H1 (cell line): ENCODE measurements around the gene KLHL5. TPM values are rescaled to one million over a fixed set of nuclear protein-coding genes. Genes with fewer than 3 reads are reported as not detected.

Experiments used
- CTCF ChIA-PET: fragments of 300-600 bp; sonication (Branson Sonifier 250); formaldehyde crosslinking; loops from one replicate; lab custom pipeline; 2021; ENCODE audit not compliant: partially characterized antibody; lab: Charles Lee
- POLR2A ChIA-PET: fragments of 300-600 bp; sonication (Branson Sonifier 250); formaldehyde crosslinking; loops from one replicate; lab custom pipeline; 2021; ENCODE audit warnings: inconsistent platforms; ENCODE audit not compliant: partially characterized antibody; lab: Charles Lee
- DNase-seq, 2 experiments: peaks; one replicate each; pipeline versions ENCODE4 v3.0.0 to v3.0.0-alpha.2; 2010 to 2022; ENCODE audit warnings: low spot score in 2 of 2, low read depth in 1 of 2, mixed read lengths in 1 of 2
- FAIRE-seq: peaks from 2 replicates; lab custom pipeline; 2011; peaks lifted over from hg19 to GRCh38; lab: Jason Lieb, UNC
- H2AFZ ChIP-seq: 2 replicates; pipeline ENCODE4 v1.8.1; 2012; ENCODE audit warnings: low read length, inconsistent platforms
- H2AK5ac ChIP-seq: 2 replicates; pipeline ENCODE4 v1.6.1; 2013; ENCODE audit warnings: low read depth, low read length
- H2BK120ac ChIP-seq: replicated peaks from 2 replicates; pipeline ENCODE3; 2013; ENCODE audit warnings: low read depth, low read length, inconsistent platforms
- H2BK12ac ChIP-seq: 2 replicates; pipeline ENCODE4 v1.6.1; 2013; ENCODE audit warnings: low read depth, low read length
- H2BK15ac ChIP-seq: 2 replicates; pipeline ENCODE4 v1.6.1; 2013; ENCODE audit warnings: low read length
- H2BK20ac ChIP-seq: 2 replicates; pipeline ENCODE4 v1.6.1; 2013; ENCODE audit warnings: low read length
- H2BK5ac ChIP-seq: 2 replicates; pipeline ENCODE4 v1.6.1; 2013; ENCODE audit warnings: low read depth, low read length
- H3K14ac ChIP-seq: 2 replicates; pipeline ENCODE4 v1.6.1; 2013; ENCODE audit warnings: inconsistent platforms; ENCODE audit not compliant: insufficient read length
- H3K18ac ChIP-seq: 2 replicates; pipeline ENCODE4 v1.6.1; 2013; ENCODE audit warnings: low read length; ENCODE audit errors: extremely low read depth
- H3K23ac ChIP-seq: 2 replicates; pipeline ENCODE4 v1.6.1; 2013; ENCODE audit warnings: inconsistent platforms; ENCODE audit not compliant: insufficient read length
- H3K23me2 ChIP-seq: 2 replicates; pipeline ENCODE4 v1.6.1; 2013; ENCODE audit warnings: low read depth, low read length
- H3K27ac ChIP-seq: 2 replicates; pipeline ENCODE4 v1.6.1; 2011; ENCODE audit warnings: low read depth, low read length, inconsistent platforms
- H3K27me3 ChIP-seq, 4 experiments: replicated peaks in 1 of 4; 1 replicate in 1 of 4; 2 replicates in 3 of 4; pipeline versions ENCODE4 v1.6.1 to v1.8.1; 2011 to 2013; ENCODE audit warnings: low read length in 3 of 4, mild to moderate bottlenecking in 3 of 4, inconsistent platforms in 2 of 4, mixed read lengths in 2 of 4, moderate library complexity in 1 of 4; ENCODE audit not compliant: control insufficient read depth in 3 of 4, insufficient read depth in 3 of 4; ENCODE audit errors: extremely low read depth in 1 of 4
- H3K36me3 ChIP-seq, 4 experiments: 2 replicates each; pipeline versions ENCODE4 v1.6.1 to v1.8.1; 2011 to 2013; ENCODE audit warnings: mild to moderate bottlenecking in 4 of 4, low read length in 3 of 4, moderate library complexity in 2 of 4, control low read depth in 1 of 4, inconsistent platforms in 1 of 4; ENCODE audit not compliant: insufficient read depth in 4 of 4, control insufficient read depth in 2 of 4
- H3K4ac ChIP-seq: replicated peaks from 2 replicates; pipeline ENCODE3; 2013; ENCODE audit warnings: low read length, low read depth, mixed read lengths, inconsistent platforms; ENCODE audit not compliant: insufficient read length
- H3K4me1 ChIP-seq, 4 experiments: replicated peaks in 1 of 4; 1 replicate in 1 of 4; 2 replicates in 3 of 4; pipeline versions ENCODE4 v1.6.1 to v1.8.1; 2011 to 2013; ENCODE audit warnings: low read length in 3 of 4, inconsistent platforms in 2 of 4, mixed read lengths in 1 of 4; ENCODE audit not compliant: insufficient read depth in 4 of 4, control insufficient read depth in 3 of 4
- H3K4me2 ChIP-seq, 2 experiments: 2 replicates each; pipeline versions ENCODE4 v1.6.1 to v1.8.1; 2011 to 2013; ENCODE audit warnings: low read depth in 2 of 2, low read length in 2 of 2, control low read depth in 1 of 2, inconsistent platforms in 1 of 2, mild to moderate bottlenecking in 1 of 2; ENCODE audit not compliant: insufficient read depth in 1 of 2
- H3K4me3 ChIP-seq, 4 experiments: fragments of 200-600, 300-600 bp in 1 of 4; sonication (generic), shearing (Covaris generic), sonication (Bioruptor Twin) in 1 of 4; 2 replicates each; pipeline versions ENCODE4 v1.5.1 to v1.8.1; 2011 to 2016; ENCODE audit warnings: low read length in 4 of 4, low read depth in 3 of 4, control low read depth in 2 of 4, inconsistent platforms in 2 of 4, mild to moderate bottlenecking in 2 of 4, mixed read lengths in 1 of 4, moderate library complexity in 1 of 4; ENCODE audit not compliant: insufficient read depth in 2 of 4; ENCODE audit errors: extremely low read depth in 1 of 4
- H3K56ac ChIP-seq: replicated peaks from 2 replicates; pipeline ENCODE3; 2013; ENCODE audit warnings: low read depth, mild to moderate bottlenecking, mixed read lengths, low read length, inconsistent platforms; ENCODE audit not compliant: insufficient read length
- H3K79me1 ChIP-seq: 2 replicates; pipeline ENCODE4 v1.6.1; 2013; ENCODE audit warnings: low read depth, low read length, control low read depth
- H3K79me2 ChIP-seq, 2 experiments: 2 replicates each; pipeline versions ENCODE4 v1.6.1 to v1.8.1; 2012 to 2013; ENCODE audit warnings: low read length in 2 of 2, mild to moderate bottlenecking in 2 of 2, inconsistent platforms in 1 of 2; ENCODE audit not compliant: insufficient read depth in 2 of 2, control insufficient read depth in 1 of 2
- H3K9ac ChIP-seq, 4 experiments: replicated peaks in 1 of 4; 1 replicate in 1 of 4; 2 replicates in 3 of 4; pipeline versions ENCODE4 v1.6.1 to v1.8.1; 2011 to 2013; ENCODE audit warnings: low read depth in 3 of 4, low read length in 3 of 4, control low read depth in 2 of 4, mild to moderate bottlenecking in 2 of 4, moderate library complexity in 2 of 4, inconsistent platforms in 1 of 4; ENCODE audit errors: extremely low read depth in 1 of 4
- H3K9me3 ChIP-seq, 2 experiments: 2 replicates each; pipeline versions ENCODE4 v1.6.1 to v1.8.1; 2012 to 2013; ENCODE audit warnings: mild to moderate bottlenecking in 2 of 2, moderate library complexity in 2 of 2, control low read depth in 1 of 2, inconsistent platforms in 1 of 2, low read depth in 1 of 2, low read length in 1 of 2, mixed read lengths in 1 of 2; ENCODE audit not compliant: insufficient read depth in 2 of 2
- H4K20me1 ChIP-seq, 2 experiments: replicated peaks in 1 of 2; 2 replicates each; pipeline versions ENCODE3 to v1.8.1; 2011 to 2013; ENCODE audit warnings: inconsistent platforms in 2 of 2, low read length in 2 of 2, mild to moderate bottlenecking in 1 of 2; ENCODE audit not compliant: insufficient read depth in 2 of 2, control insufficient read depth in 1 of 2
- H4K5ac ChIP-seq: 2 replicates; pipeline ENCODE4 v1.6.1; 2013; ENCODE audit warnings: low read length, low read depth, mixed read lengths, inconsistent platforms; ENCODE audit not compliant: insufficient read length
- H4K8ac ChIP-seq: 2 replicates; pipeline ENCODE4 v1.8.0; 2013; ENCODE audit warnings: mild to moderate bottlenecking, moderate library complexity, low read length, inconsistent platforms; ENCODE audit not compliant: insufficient read depth; ENCODE audit errors: extremely low read depth
- H4K91ac ChIP-seq: replicated peaks from 2 replicates; pipeline ENCODE3; 2013; ENCODE audit warnings: low read length, mixed read lengths, inconsistent platforms; ENCODE audit not compliant: insufficient read length
- GABPA ChIP-seq: IDR thresholded peaks from 2 replicates; pipeline ENCODE4 v1.6.1; 2011; ENCODE audit warnings: mild to moderate bottlenecking, low read length, moderate library complexity, borderline replicate concordance; ENCODE audit not compliant: insufficient read depth
- POLR2A ChIP-seq, 2 experiments: IDR thresholded peaks; 1 replicate in 1 of 2; 2 replicates in 1 of 2; pipeline ENCODE4 v1.6.1; 2011; ENCODE audit warnings: low read depth in 2 of 2, low read length in 2 of 2, mild to moderate bottlenecking in 2 of 2; ENCODE audit errors: control extremely low read depth in 1 of 2
- TAF1 ChIP-seq: IDR thresholded peaks from 2 replicates; pipeline ENCODE4 v1.6.1; 2011; ENCODE audit warnings: mild to moderate bottlenecking, low read depth, low read length
- WGBS, 2 experiments: shearing (Covaris generic) in 1 of 2; methylation state at CpG; one replicate each; pipeline versions ENCODE4 v1.1.6 to v1.1.7; 2013 to 2015; ENCODE audit warnings: low lambda C conversion rate in 2 of 2, mixed read lengths in 2 of 2, inconsistent platforms in 1 of 2, low coverage in 1 of 2, missing lambda C conversion rate in 1 of 2; ENCODE audit not compliant: insufficient replicate concordance in 2 of 2, insufficient coverage in 1 of 2, insufficient read length in 1 of 2; ENCODE audit errors: extremely low coverage in 1 of 2, missing lambda C conversion rate in 1 of 2; 5-methylcytosine and 5-hydroxymethylcytosine counted together
- polyA plus RNA-seq, 7 experiments: library from polyadenylated mRNA; depleted of rRNA in 3 of 7; stranded (reverse) in 5 of 7; unstranded in 2 of 7; fragments of >200 nt in 5 of 7; fragments of 200-250 nt in 2 of 7; gene quantifications; 1 replicate in 5 of 7; 2 replicates in 1 of 7; 4 replicates in 1 of 7; pipeline versions ENCODE4 v1.2.1 to v1.2.3, GENCODE V29; 2011 to 2013; ENCODE audit warnings: missing spikeins in 2 of 7, mixed read lengths in 2 of 7
- total RNA-seq: library from RNA; stranded (reverse); fragmentation: NEBNext Ultra II Directional; extraction: Animal tissue kit (Norgen Biotek cat#: 25700); gene quantifications from 2 replicates; pipeline ENCODE4 v1.2.1, GENCODE V29; 2021

Gene KLHL5
- total and polyA plus RNA-seq, 2 of the 8 experiments (the other 6 are each of a cell fraction or from before 2014, with no cell fraction given), result 13.0 to 23.6 TPM

- WGBS, 2 experiments, result 87% methylated on average over 4 of the region's 4 CpGs; no CpG with 5 or more reads in 1 of the 2 experiments
- no peak overlapping the region for H3K14ac ChIP-seq
- no peak overlapping the region for H2BK5ac ChIP-seq
- H3K9ac ChIP-seq, result no peak overlapping the region
- no peaks in the 10 kb centered on the region for H3K79me1 ChIP-seq
- H3K18ac ChIP-seq, result no peak overlapping the region
- no peak overlapping the region for H4K8ac ChIP-seq
- ChIA-PET POLR2A (interaction anchor here (0.7 kb wide), 1 partner anchor 81 kb away, joined by 3 read pairs; no protein-coding TSS in a partner anchor), CTCF (interaction anchor here (0.7 kb wide), 1 partner anchor 98 kb away, joined by 3 read pairs; no protein-coding TSS in a partner anchor)
- H2BK12ac ChIP-seq, result no peak overlapping the region
- H3K4me2 ChIP-seq, result no peak overlapping the region
- no peak overlapping the region for H4K5ac ChIP-seq
- no peaks in the 10 kb centered on the region for H3K79me2 ChIP-seq
- DNase-seq, result no peak
- no peak overlapping the region for H3K4ac ChIP-seq
- H3K56ac ChIP-seq, result no peak overlapping the region
- no peaks in the 10 kb centered on the region for H3K27me3 ChIP-seq
- no peak overlapping the region for H3K27ac ChIP-seq
- FAIRE-seq, result no peak
- H4K91ac ChIP-seq, result no peak overlapping the region
- H3K36me3 ChIP-seq, result no peaks in the 10 kb centered on the region
- no peak overlapping the region for H2AK5ac ChIP-seq
- no peak overlapping the region for H3K4me3 ChIP-seq
- peak overlapping the region; percentile 78; the same call in 1 of the 2 replicates for H2AFZ ChIP-seq
- no peak overlapping the region for H2BK15ac ChIP-seq
- H4K20me1 ChIP-seq, result no peaks in the 10 kb centered on the region
- H3K23ac ChIP-seq, result no peak overlapping the region
- H3K4me1 ChIP-seq, result peaks cover 0 to 1% (median 0%) of the 10 kb centered on the region in 4 experiments; a peak in 2 of 7 replicates
- no peaks in the 10 kb centered on the region for H3K23me2 ChIP-seq
- H2BK20ac ChIP-seq, result no peak overlapping the region
- 0 out of 2 replicates have a peak, but pooled peaks have one; percentile 14 for TF ChIP-seq TAF1
- TF ChIP-seq GABPA, result no peak
- no peak for TF ChIP-seq POLR2A (IDR thresholded peaks at IDR 0.05; ENCODE audit: control extremely low read depth in 1 of 2, low read depth in 2 of 2, low read length in 2 of 2)
- H2BK120ac ChIP-seq, result no peak overlapping the region
- H3K9me3 ChIP-seq, result no peaks in the 10 kb centered on the region
Measured at GRCh38 chr4:39037491-39037825, 24.6 kb upstream of the KLHL5 start.
